Neural progenitor cell (in vitro differentiated cells): Measurements from ENCODE around the gene CKS1B. TPM values are rescaled to one million over a fixed set of nuclear protein-coding genes. Genes with fewer than 3 reads are reported as not detected.

ENCODE experiments used
- DNase-seq: peaks from one replicate; pipeline ENCODE4 v3.0.0-alpha.2; 2016; ENCODE audit warnings: low spot score
- H2AFZ ChIP-seq: fragments of 200-600 bp; sonication (generic); replicated peaks from 2 replicates; pipeline ENCODE4 v1.6.1; 2016; ENCODE audit warnings: antibody characterized with exemption
- H3F3A ChIP-seq: fragments of 200-600 bp; sonication (generic); 2 replicates; pipeline ENCODE4 v1.6.1; 2016; ENCODE audit warnings: antibody characterized with exemption, low read depth
- H3K27ac ChIP-seq: fragments of 200-600 bp; sonication (generic); 2 replicates; pipeline ENCODE4 v1.5.1; 2016; ENCODE audit warnings: mild to moderate bottlenecking
- H3K27me3 ChIP-seq: fragments of 200-600 bp; sonication (generic); 2 replicates; pipeline ENCODE4 v1.6.1; 2016; ENCODE audit warnings: mild to moderate bottlenecking, moderate library complexity
- H3K36me3 ChIP-seq: fragments of 200-600 bp; sonication (generic); 2 replicates; pipeline ENCODE4 v1.5.1; 2016
- H3K4me1 ChIP-seq: fragments of 200-600 bp; sonication (generic); 2 replicates; pipeline ENCODE4 v1.6.1; 2016; ENCODE audit warnings: mixed run types
- H3K4me2 ChIP-seq: fragments of 200-600 bp; sonication (generic); 2 replicates; pipeline ENCODE4 v1.6.1; 2016
- H3K4me3 ChIP-seq: fragments of 200-600 bp; sonication (generic); 2 replicates; pipeline ENCODE4 v1.5.1; 2016
- H3K79me2 ChIP-seq: fragments of 200-600 bp; sonication (generic); 2 replicates; pipeline ENCODE4 v1.6.1; 2016; ENCODE audit warnings: low read depth
- H3K9ac ChIP-seq: fragments of 200-600 bp; sonication (generic); 2 replicates; pipeline ENCODE4 v1.6.1; 2016
- H3K9me3 ChIP-seq: fragments of 200-600 bp; sonication (generic); 2 replicates; pipeline ENCODE4 v1.5.1; 2016; ENCODE audit warnings: low read depth
- H4K20me1 ChIP-seq: fragments of 200-600 bp; sonication (generic); 2 replicates; pipeline ENCODE4 v1.6.1; 2016; ENCODE audit warnings: low read depth
- H3K27ac Mint-ChIP-seq: 3 replicates; pipeline ENCODE4 v1.8.0; 2021; ENCODE audit warnings: mixed read lengths
- H3K27me3 Mint-ChIP-seq: 2 replicates; pipeline ENCODE4 v1.8.0; 2022; ENCODE audit warnings: low read depth, mild to moderate bottlenecking, inconsistent platforms, moderate library complexity, mixed read lengths; ENCODE audit not compliant: insufficient read depth
- H3K36me3 Mint-ChIP-seq: 3 replicates; pipeline ENCODE4 v1.8.0; 2021; ENCODE audit warnings: mixed read lengths
- H3K4me1 Mint-ChIP-seq: 3 replicates; pipeline ENCODE4 v1.8.0; 2021; ENCODE audit warnings: mixed read lengths
- H3K4me3 Mint-ChIP-seq: 3 replicates; pipeline ENCODE4 v1.8.0; 2021; ENCODE audit warnings: mild to moderate bottlenecking, moderate library complexity, mixed read lengths
- H3K9me3 Mint-ChIP-seq: 3 replicates; pipeline ENCODE4 v1.8.0; 2020; ENCODE audit warnings: mixed read lengths
- CTCF ChIP-seq: fragments of 200-600 bp; sonication (generic); IDR thresholded peaks from 2 replicates; pipeline ENCODE4 v1.5.1; 2017; ENCODE audit warnings: antibody characterized with exemption, mild to moderate bottlenecking
- EZH2 ChIP-seq: fragments of 200-600 bp; sonication (generic); IDR thresholded peaks from 2 replicates; pipeline ENCODE4 v1.6.1; 2017; ENCODE audit warnings: antibody characterized with exemption, mild to moderate bottlenecking, moderate library complexity
- EZH2phosphoT487 ChIP-seq: fragments of 200-600 bp; sonication (generic); IDR thresholded peaks from 2 replicates; pipeline ENCODE4 v1.6.1; 2017; ENCODE audit warnings: antibody characterized with exemption
- total RNA-seq: library from RNA; depleted of rRNA; stranded (reverse); fragments of >200 nt; gene quantifications from 2 replicates; pipeline ENCODE4 v1.2.3, GENCODE V29; 2015; ENCODE audit warnings: low replicate concordance

The CKS1B gene
- total RNA-seq, 1 donor from 2014 or later, result 297 TPM

GRCh38 chr1:155012026-155012546 lies 37.6 kb downstream of the CKS1B start:
- H3K4me1 ChIP-seq, result peaks cover 41% of the 10 kb centered on the region
- H3K9ac ChIP-seq, result no peak overlapping the region
- peak overlapping the region; percentile 60 for H3K27ac Mint-ChIP-seq
- H3K4me3 Mint-ChIP-seq, result peak overlapping the region; percentile 35
- peaks cover 22% of the 10 kb centered on the region for H3K4me1 Mint-ChIP-seq
- TF ChIP-seq EZH2 (no peak), EZH2phosphoT487 (no peak), CTCF (no peak)
- H3K27me3 Mint-ChIP-seq, result peaks cover 2% of the 10 kb centered on the region
- H3K36me3 Mint-ChIP-seq, result peaks cover 2% of the 10 kb centered on the region
- no peaks in the 10 kb centered on the region for H3K27me3 ChIP-seq
- no peaks in the 10 kb centered on the region for H3K36me3 ChIP-seq
- no peaks in the 10 kb centered on the region for H3K9me3 Mint-ChIP-seq
- H2AFZ ChIP-seq, result no peak overlapping the region
- H3K4me3 ChIP-seq, result no peak overlapping the region
- DNase-seq, result peak; percentile 89
- no peaks in the 10 kb centered on the region for H3K9me3 ChIP-seq
- no peak overlapping the region for H3K27ac ChIP-seq
- H3K4me2 ChIP-seq, result peak overlapping the region; percentile 61
- H4K20me1 ChIP-seq, result no peaks in the 10 kb centered on the region
- peaks cover 22% of the 10 kb centered on the region for H3F3A ChIP-seq
- peaks cover 17% of the 10 kb centered on the region for H3K79me2 ChIP-seq

DNA sequence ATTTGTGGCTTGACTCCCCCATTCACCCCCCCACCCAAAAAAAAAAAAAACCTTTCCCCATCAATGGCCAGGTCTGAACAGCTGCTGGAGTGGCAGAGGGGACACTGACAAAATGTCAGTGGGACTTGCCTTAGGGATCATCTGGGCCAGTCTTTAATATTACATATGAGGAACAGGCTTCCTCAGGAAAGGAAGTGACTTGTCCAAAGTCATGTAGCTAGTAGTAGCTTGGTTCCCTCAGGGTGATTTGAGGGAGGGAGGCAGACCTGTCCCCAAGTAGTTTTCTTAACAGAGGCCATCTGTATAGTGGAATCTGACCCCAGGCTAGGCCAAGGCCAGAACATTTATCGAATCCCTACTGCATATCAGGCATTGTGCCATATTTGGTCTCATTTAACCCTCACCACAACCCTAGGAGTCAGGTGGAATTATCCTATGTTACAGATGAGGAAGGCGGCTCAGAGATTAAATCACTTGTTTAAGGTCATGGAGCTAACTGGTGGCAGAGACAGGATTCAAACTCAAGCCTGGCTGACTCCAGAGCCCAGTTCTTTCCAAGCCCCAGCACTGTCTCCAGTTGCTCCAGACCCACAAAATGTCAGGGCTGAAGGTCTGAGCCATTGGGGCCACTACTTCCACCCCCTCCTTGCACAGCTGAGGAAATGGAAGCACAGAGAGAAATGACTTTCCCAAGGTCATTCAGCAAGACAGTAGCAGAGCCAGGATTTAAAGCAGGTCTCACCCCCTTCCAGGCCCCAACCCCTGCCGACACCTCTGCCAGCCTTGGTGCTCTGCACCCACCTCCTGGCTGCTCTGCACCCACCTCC lies 38.5 kb downstream of the CKS1B start:
- H3K4me2 ChIP-seq, result peak overlapping the region; percentile 61
- peaks cover 40% of the 10 kb centered on the region for H3K4me1 ChIP-seq
- no peak overlapping the region for H3K9ac ChIP-seq
- H3K4me3 ChIP-seq, result no peak overlapping the region
- no peak overlapping the region for H2AFZ ChIP-seq
- no peaks in the 10 kb centered on the region for H4K20me1 ChIP-seq
- no peak for TF ChIP-seq EZH2
- no peak for TF ChIP-seq CTCF
- TF ChIP-seq EZH2phosphoT487, result no peak
- peaks cover 22% of the 10 kb centered on the region for H3F3A ChIP-seq
- no peaks in the 10 kb centered on the region for H3K9me3 ChIP-seq
- no peaks in the 10 kb centered on the region for H3K27me3 ChIP-seq
- H3K27ac ChIP-seq, result no peak overlapping the region
- no peak for DNase-seq
- Mint-ChIP-seq H3K9me3 (no peaks in the 10 kb centered on the region), H3K4me1 (peaks cover 27% of the 10 kb centered on the region), H3K4me3 (no peak overlapping the region), H3K27ac (peak overlapping the region; percentile 87), H3K27me3 (peaks cover 2% of the 10 kb centered on the region), H3K36me3 (peaks cover 2% of the 10 kb centered on the region)
- peaks cover 15% of the 10 kb centered on the region for H3K79me2 ChIP-seq
- no peaks in the 10 kb centered on the region for H3K36me3 ChIP-seq

GRCh38 chr1:155013632-155014031 lies 39.2 kb downstream of the CKS1B start:
- no peak overlapping the region for H3K9ac ChIP-seq
- no peaks in the 10 kb centered on the region for H4K20me1 ChIP-seq
- Mint-ChIP-seq H3K36me3 (peaks cover 2% of the 10 kb centered on the region), H3K27me3 (peaks cover 7% of the 10 kb centered on the region), H3K9me3 (no peaks in the 10 kb centered on the region), H3K4me3 (no peak overlapping the region), H3K27ac (no peak overlapping the region), H3K4me1 (peaks cover 30% of the 10 kb centered on the region)
- no peaks in the 10 kb centered on the region for H3K36me3 ChIP-seq
- no peak for DNase-seq
- TF ChIP-seq EZH2 (no peak), EZH2phosphoT487 (no peak), CTCF (no peak)
- H3K4me2 ChIP-seq, result no peak overlapping the region
- no peak overlapping the region for H2AFZ ChIP-seq
- H3F3A ChIP-seq, result peaks cover 26% of the 10 kb centered on the region
- H3K9me3 ChIP-seq, result no peaks in the 10 kb centered on the region
- H3K79me2 ChIP-seq, result peaks cover 15% of the 10 kb centered on the region
- no peaks in the 10 kb centered on the region for H3K27me3 ChIP-seq
- H3K27ac ChIP-seq, result no peak overlapping the region
- H3K4me3 ChIP-seq, result no peak overlapping the region
- peaks cover 40% of the 10 kb centered on the region for H3K4me1 ChIP-seq
